ENCODE data around the gene PEA15.

DNA sequence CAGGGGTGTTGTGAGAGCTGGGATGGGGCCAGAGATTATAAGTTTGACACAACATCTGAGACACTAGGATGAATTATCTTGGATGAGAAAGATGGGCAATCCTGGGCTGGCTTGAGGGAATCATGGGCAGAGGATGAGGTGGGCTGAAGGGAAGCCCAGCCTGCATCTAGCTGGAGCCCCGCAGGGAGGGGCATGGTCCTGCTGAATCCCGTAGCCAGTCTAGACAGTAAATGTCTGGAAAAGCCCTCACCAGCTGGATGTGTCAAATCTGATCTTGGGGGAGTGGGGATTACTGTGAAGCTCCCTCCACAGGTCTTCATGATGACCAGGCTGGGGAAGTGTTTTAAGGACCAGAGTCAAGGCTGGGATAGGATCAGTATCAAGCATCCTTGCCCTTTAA, 18.5 kb upstream of the PEA15 start:
- TF ChIP-seq, protein P1, sequence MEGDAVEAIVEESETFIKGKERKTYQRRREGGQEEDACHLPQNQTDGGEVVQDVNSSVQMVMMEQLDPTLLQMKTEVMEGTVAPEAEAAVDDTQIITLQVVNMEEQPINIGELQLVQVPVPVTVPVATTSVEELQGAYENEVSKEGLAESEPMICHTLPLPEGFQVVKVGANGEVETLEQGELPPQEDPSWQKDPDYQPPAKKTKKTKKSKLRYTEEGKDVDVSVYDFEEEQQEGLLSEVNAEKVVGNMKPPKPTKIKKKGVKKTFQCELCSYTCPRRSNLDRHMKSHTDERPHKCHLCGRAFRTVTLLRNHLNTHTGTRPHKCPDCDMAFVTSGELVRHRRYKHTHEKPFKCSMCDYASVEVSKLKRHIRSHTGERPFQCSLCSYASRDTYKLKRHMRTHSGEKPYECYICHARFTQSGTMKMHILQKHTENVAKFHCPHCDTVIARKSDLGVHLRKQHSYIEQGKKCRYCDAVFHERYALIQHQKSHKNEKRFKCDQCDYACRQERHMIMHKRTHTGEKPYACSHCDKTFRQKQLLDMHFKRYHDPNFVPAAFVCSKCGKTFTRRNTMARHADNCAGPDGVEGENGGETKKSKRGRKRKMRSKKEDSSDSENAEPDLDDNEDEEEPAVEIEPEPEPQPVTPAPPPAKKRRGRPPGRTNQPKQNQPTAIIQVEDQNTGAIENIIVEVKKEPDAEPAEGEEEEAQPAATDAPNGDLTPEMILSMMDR (conservative IDR thresholded peaks at IDR 0.05 in 1 of 2, IDR thresholded peaks at IDR 0.05 in 1 of 2; ENCODE audit: low read depth in 1 of 2, low read length in 2 of 2), result no peak
- no peak for TF ChIP-seq EZH2 (IDR thresholded peaks at IDR 0.05; ENCODE audit: low read length, missing control alignments)
